Activated CD4-positive, alpha-beta T cell treated with anti-CD3 and anti-CD28 coated beads, Interleukin-2, Interleukin-4, amounts not matched to agents 100 ng/mL and 50 ng/mL, durations not matched to agents 16 hours and 8 hours (primary cell): ENCODE results near the gene CPNE6.

Experiments used
- DNase-seq: peaks from one replicate; pipeline ENCODE4 v3.0.0-alpha.2; 2020; ENCODE audit warnings: low spot score

CPNE6 gene

GRCh38 chr14:24086193-24086955, 15.0 kb downstream of the CPNE6 start:
- no peak for DNase-seq

DNA sequence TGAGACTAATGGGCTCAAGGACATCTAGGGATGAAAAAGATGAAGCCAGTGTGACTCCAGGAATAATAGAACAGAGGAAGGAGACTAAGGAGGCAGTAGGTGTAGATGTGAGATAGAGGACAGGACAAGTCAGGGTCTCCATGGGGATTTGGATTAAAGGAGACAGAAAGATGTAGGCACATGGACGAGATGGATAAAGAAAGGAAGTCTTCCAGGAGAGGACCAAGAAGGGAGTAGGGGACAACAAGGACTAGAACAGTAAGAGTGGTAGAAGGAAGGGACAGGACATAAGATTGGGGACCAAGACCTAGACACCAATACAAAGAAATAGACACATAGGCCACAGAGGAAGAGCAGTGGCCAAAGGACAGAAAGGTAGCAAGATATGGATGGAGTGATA, 15.6 kb downstream of the CPNE6 start:
- DNase-seq: no peak

DNA sequence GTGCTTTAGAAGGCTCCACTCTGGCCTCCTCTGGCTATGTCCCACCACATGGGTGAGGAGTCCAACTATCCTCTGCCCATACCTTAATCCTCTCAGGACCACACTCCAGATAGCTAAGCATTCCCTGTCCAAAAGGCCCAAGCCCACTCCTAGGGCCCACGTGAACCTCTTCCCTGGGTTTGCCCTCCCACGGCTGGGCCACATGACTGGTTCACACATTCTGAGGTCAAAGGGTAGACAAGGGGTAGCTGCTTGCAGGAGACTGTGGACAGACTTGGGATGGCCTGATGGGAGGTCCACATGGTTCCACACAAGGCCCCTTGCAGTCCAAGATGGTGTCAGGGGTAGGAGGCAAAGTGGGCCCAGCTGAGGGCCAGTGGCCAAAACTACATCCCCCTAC, 16.7 kb downstream of the CPNE6 start:
- no peak for DNase-seq

DNA sequence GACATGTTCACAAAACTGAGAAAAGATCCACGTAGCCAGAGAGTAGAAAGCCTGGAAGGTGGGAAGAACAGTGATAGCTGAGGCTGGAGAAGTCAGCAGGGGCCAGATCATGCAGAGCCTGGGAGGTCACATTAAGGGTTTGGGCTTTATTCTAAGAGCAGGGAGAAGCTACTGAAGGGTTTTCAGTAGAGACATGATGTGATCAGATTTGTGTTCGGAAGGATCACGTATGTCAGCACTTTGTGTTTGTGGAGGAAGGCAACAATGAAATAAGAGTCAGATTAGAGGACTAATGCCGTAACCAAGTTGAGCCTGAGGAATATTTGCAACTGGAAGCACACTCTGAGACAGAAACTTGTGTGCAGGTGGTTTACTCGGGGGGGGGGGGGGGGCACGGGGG, 18.5 kb downstream of the CPNE6 start:
- no peak for DNase-seq

DNA sequence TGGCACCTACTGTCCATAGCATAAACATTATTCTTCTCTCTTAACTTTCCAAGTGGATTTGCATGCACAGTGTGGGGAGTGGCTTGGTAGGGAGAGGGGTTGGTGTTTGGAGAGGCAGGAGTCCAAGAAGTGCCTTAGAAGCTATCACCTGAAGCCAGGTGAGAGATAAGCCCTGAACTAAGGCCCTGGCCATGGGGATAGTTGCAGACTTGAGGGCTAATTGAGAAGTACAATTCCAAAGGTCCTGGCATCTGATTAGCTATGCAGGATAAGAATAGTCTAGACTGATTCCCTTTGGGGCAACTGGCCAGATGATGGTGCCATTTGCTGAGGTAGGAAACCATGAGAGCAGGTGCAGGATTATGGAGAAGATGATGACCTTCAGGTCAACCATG, 20.7 kb downstream of the CPNE6 start:
- no peak for DNase-seq

DNA sequence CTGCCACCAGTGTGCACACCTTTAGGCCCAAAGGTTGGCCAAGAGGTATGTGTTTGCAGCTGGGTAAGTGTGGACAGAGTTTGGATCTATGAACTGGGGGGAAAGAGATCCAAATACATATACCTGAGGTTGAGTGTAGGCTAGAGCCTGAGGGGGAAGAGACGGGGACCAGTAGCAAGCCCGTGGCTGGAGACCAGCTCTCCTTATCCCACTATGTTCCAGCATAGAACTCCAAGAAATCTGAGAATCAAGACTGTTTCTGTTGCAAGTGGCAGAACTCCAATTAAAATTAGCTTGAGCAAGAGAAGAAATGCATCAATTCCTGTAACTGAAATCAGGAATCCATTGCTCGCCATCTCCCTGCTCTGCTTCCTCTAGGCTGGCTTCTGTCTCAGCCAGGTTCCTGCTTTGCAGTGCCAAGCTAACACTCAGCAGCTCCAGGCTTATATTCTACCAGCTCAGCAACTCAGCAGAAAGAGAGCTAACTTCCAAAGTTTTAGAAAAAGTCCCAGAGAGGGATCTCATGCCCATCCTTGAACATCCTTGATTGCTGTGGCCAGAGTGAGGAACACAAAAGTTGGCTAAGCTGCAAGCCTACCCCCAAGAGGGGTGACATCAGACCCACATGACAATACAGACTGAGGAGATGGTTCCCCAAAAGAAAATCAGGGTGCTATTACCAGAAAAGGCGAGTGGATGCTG, 21.3 kb downstream of the CPNE6 start:
- no peak for DNase-seq

DNA sequence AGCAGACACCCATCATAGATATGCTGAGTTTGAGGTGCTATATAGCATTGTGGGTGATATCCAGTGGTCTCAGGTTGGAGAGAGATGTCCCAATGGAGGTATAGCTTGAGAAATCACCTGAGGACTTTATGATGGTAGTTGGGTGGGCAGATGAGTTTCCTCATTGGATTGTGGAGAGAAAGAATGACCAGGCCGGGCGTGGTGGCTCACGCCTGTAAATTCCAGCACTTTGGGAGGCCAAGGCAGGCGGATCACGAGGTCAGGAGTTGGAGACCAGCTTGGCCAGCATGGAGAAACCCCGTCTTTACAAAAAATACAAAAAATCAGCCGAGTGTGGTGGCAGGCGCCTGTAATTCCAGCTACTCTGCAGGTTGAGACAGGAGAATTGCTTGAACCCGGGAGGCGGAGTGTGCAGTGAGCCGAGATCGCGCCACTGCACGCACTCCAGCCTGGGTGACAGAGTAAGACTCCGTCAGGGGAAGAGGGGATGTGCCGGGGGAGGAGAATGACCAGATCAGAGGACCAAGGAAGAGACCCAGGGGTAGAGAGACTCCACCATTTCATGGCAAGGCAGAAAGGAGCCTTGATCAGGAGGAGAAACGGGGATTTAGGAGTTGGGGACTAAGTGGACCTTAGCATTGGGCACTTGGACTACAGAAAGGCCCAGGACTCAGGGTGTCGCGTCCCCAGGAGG, 22.0 kb downstream of the CPNE6 start:
- no peak for DNase-seq

DNA sequence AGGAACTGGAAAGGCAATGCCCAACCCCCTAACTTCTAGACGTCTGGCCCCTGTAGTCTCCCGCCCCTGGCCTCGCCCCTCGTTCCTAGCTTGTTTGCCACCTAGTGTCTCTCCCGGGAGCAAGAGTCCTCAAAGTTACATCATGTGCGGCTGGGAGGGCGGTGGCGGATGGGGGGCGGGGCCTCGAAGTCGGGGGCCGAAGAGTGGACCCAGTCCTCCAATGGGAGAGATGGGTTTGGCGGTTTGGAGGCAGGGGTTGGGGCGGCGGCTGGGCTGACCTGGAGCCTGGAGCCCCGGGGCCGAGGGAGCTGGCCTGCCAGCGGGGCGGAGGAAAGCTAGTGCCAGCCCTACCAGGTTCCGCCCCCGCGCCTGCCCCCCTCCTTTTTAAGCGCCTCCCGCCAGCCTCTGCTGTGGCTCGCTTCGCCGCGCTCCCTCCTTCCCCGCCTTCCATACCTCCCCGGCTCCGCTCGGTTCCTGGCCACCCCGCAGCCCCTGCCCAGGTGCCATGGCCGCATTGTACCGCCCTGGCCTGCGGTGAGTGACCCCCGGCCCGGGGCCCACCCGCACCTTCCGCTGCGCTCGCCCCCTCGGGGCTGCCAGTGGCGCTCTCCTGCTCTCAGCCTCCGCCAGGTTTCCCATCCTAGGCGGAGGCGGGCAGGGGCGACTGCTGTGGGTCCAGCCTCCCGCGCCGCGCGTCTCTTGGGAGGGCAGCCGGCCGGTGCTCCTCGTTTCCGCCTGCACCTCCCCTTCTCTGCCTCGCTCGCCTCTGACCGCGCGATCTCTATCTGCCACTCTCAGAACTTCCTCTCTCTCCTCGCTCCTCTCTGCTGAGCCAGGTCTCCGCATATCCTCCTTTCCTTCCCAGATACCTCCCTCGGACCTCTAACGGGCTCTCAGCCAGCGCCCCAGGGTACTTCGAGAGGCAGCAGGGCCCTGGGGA, 22.8 kb downstream of the CPNE6 start, which contains the start of gene PCK2:
Gene PCK2 (plus strand): TSS at position 411 of the 940 bp plus-strand sequence. CDS start 95 bp downstream, at position 506.
- DNase-seq: peak; percentile 92

DNA sequence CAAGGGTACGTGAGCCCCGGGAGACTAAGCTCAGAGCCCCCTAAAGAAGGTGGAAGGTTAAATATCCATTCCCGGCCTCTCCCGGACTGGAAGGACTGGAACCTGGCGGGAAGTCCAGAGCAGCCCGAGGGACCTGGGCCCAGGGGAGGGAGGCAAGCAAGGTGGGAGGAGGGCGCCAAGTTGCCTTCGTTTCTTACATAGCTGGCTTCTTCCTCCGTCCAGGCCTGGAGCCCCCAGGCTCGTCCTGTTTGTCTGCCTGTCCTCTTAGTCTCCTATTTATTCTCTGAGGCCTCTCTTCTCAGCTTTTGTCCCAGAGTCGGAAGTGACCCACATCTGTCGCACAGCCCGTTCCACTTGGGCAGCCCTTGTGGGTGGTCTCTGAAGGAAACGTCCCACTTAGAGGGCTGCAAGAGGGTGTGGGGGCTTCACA, 23.5 kb downstream of the CPNE6 start:
- DNase-seq: peak; percentile 4

- DNase-seq: peak; percentile 73
Measured at GRCh38 chr14:24095271-24096068, 24.1 kb downstream of the CPNE6 start.

- DNase-seq: no peak
Measured at GRCh38 chr14:24096545-24097181, 25.3 kb downstream of the CPNE6 start.

GRCh38 chr14:24098229-24098926, 27.0 kb downstream of the CPNE6 start:
- no peak for DNase-seq

DNA sequence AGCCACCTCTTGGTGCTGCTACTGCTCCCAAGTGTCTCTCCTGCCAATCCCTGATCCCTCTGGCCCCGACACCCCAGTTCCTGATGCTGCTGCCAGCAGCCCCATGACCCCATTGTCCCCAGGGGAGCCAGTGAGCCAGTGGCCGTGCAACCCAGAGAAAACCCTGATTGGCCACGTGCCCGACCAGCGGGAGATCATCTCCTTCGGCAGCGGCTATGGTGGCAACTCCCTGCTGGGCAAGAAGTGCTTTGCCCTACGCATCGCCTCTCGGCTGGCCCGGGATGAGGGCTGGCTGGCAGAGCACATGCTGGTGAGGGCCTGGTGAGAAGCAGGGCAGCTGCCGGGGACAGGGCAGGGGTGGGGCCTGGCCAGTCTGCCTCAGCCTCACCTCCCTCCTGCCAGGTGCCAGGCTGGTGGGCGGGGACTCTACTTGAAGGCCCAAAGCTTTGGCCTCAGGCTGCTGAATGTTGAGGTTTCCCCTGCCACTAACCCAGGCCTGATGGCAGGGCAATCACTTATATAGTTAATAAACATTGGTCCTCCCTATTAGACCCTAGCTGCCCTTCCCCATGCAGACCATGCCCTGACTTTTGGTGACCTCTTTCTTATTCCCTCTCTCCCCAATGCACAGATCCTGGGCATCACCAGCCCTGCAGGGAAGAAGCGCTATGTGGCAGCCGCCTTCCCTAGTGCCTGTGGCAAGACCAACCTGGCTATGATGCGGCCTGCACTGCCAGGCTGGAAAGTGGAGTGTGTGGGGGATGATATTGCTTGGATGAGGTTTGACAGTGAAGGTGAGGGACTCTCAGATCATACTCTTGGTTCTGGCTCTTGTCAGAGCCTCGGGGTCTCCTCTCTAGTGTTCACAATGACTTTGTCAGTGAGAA, 27.8 kb downstream of the CPNE6 start:
- DNase-seq: no peak

- DNase-seq: no peak
Measured at GRCh38 chr14:24100197-24100981, 29.0 kb downstream of the CPNE6 start.

DNA sequence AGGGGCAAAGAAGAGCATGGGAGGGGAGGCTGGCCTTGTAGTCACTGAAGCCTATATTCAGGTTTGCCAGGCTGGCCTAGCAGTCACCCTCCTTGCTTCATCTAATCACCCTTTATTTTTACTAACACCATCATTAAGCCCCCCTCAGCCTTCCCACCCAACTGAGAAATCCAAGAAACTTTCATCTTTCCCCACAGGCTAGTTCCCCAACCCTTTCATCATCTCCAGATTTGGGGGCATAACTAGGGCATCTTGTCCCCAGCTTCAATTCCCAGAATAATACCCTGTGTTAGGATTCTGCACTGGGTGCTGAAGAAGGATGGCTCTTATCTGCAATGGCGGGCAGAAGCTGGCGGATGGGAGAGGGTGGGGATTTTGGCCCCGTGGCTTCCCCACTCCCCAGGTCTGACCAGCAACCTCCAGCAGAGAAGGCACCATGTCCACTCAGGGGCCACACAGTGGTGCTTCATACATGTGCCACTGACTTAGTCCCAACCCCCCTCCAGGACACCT, 29.7 kb downstream of the CPNE6 start:
- DNase-seq: no peak

- DNase-seq: no peak
Measured at GRCh38 chr14:24102357-24103048, 31.1 kb downstream of the CPNE6 start.

DNA sequence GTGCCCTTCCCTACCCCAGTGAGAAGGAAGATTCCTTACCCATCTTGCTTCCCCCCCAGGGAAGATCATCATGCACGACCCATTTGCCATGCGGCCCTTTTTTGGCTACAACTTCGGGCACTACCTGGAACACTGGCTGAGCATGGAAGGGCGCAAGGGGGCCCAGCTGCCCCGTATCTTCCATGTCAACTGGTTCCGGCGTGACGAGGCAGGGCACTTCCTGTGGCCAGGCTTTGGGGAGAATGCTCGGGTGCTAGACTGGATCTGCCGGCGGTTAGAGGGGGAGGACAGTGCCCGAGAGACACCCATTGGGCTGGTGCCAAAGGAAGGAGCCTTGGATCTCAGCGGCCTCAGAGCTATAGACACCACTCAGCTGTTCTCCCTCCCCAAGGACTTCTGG, 32.1 kb downstream of the CPNE6 start:
- DNase-seq: no peak
